WTC11 (cell line): ENCODE results near the gene DEGS1. TPM values are rescaled to one million over a fixed set of nuclear protein-coding genes. Genes with fewer than 3 reads are reported as not detected.

Source experiments
- ATAC-seq: fragments of 200-7000 bp; cut with Tn5 transposase; 2 replicates; pipeline ENCODE4 v1.10.0; 2021; ENCODE audit warnings: mild to moderate bottlenecking, moderate library complexity
- CTCF ChIA-PET: fragments of 300-600 bp; sonication (Branson Sonifier 250); formaldehyde crosslinking; loops from one replicate; lab custom pipeline; 2021; ENCODE audit warnings: antibody characterized with exemption; lab: Charles Lee
- POLR2A ChIA-PET: fragments of 350-600 bp; sonication (Branson Sonifier 250); formaldehyde crosslinking; loops from one replicate; lab custom pipeline; 2021; ENCODE audit warnings: antibody characterized with exemption; lab: Charles Lee
- DNase-seq: peaks from one replicate; pipeline ENCODE4 v3.0.0; 2021; ENCODE audit warnings: low spot score
- H3K27ac Mint-ChIP-seq: 2 replicates; pipeline ENCODE4 v1.8.0; 2021; ENCODE audit warnings: mixed read lengths
- H3K27me3 Mint-ChIP-seq: 2 replicates; pipeline ENCODE4 v1.8.0; 2021; ENCODE audit warnings: low read depth, mild to moderate bottlenecking, moderate library complexity, mixed read lengths
- H3K36me3 Mint-ChIP-seq: 2 replicates; pipeline ENCODE4 v1.8.0; 2021; ENCODE audit warnings: mixed read lengths
- H3K4me1 Mint-ChIP-seq: 2 replicates; pipeline ENCODE4 v1.8.0; 2022; ENCODE audit warnings: mixed read lengths
- H3K4me3 Mint-ChIP-seq: 2 replicates; pipeline ENCODE4 v1.8.0; 2021; ENCODE audit warnings: mild to moderate bottlenecking, moderate library complexity, mixed read lengths
- H3K9me3 Mint-ChIP-seq: 2 replicates; pipeline ENCODE4 v1.8.0; 2021; ENCODE audit warnings: mixed read lengths
- ELF4 ChIP-seq: sonication (generic); formaldehyde crosslinking; IDR thresholded peaks from 2 replicates; pipeline ENCODE4 v1.8.1; 2022; ENCODE audit warnings: low read depth, mild to moderate bottlenecking, moderate library complexity, missing genetic modification reagents
- GABPB1 ChIP-seq: sonication (generic); formaldehyde crosslinking; IDR thresholded peaks from 2 replicates; pipeline ENCODE4 v1.8.1; 2023; ENCODE audit warnings: mild to moderate bottlenecking, missing genetic modification reagents
- IRF2 ChIP-seq: sonication (generic); formaldehyde crosslinking; IDR thresholded peaks from 2 replicates; pipeline ENCODE4 v1.8.0; 2022; ENCODE audit warnings: low read depth, missing genetic modification reagents, borderline replicate concordance
- KAT7 ChIP-seq: sonication (generic); formaldehyde crosslinking; IDR thresholded peaks from 2 replicates; pipeline ENCODE4 v1.8.1; 2023; ENCODE audit warnings: missing genetic modification reagents, mild to moderate bottlenecking, borderline replicate concordance
- MXD4 ChIP-seq: fragments of 250-450 bp; sonication (Bioruptor Pico); IDR thresholded peaks from 2 replicates; pipeline ENCODE4 v1.8.0; 2021; ENCODE audit warnings: mild to moderate bottlenecking, moderate library complexity, borderline replicate concordance
- NFE2L1 ChIP-seq: sonication (generic); formaldehyde crosslinking; IDR thresholded peaks from 2 replicates; pipeline ENCODE4 v1.8.1; 2023; ENCODE audit warnings: missing genetic modification reagents
- NFYB ChIP-seq: sonication (generic); formaldehyde crosslinking; conservative IDR thresholded peaks from 2 replicates; pipeline ENCODE4 v1.8.0; 2022; ENCODE audit warnings: low read depth, missing genetic modification reagents
- PRRX2 ChIP-seq: fragments of 250-450 bp; sonication (Bioruptor Pico); IDR thresholded peaks from 2 replicates; pipeline ENCODE4 v1.8.0; 2021; ENCODE audit warnings: mild to moderate bottlenecking
- SOX15 ChIP-seq: fragments of 250-450 bp; sonication (Bioruptor Pico); IDR thresholded peaks from 2 replicates; pipeline ENCODE4 v1.9.0; 2021; ENCODE audit warnings: mild to moderate bottlenecking
- SP1 ChIP-seq: sonication (generic); formaldehyde crosslinking; conservative IDR thresholded peaks from 2 replicates; pipeline ENCODE4 v1.8.1; 2022; ENCODE audit warnings: missing genetic modification reagents
- ZNF396 ChIP-seq: fragments of 250-450 bp; sonication (Bioruptor Pico); IDR thresholded peaks from 2 replicates; pipeline ENCODE4 v1.8.0; 2021; ENCODE audit warnings: mild to moderate bottlenecking, moderate library complexity, borderline replicate concordance
- total RNA-seq: library from RNA; stranded (reverse); gene quantifications from 3 replicates; pipeline ENCODE4 v1.2.3, GENCODE V29; 2021
- TF ChIP-seq, protein P1 (sequence below): fragments of 200-600 bp; IDR thresholded peaks from 2 replicates; pipeline ENCODE4 v1.8.0; 2022; ENCODE audit warnings: antibody characterized with exemption
- TF ChIP-seq, protein P2 (sequence below): sonication (generic); formaldehyde crosslinking; IDR thresholded peaks from 2 replicates; pipeline ENCODE4 v1.8.1; 2022; ENCODE audit warnings: missing genetic modification reagents, borderline replicate concordance
- TF ChIP-seq, protein P3 (sequence below): sonication (generic); formaldehyde crosslinking; IDR thresholded peaks from 2 replicates; pipeline ENCODE4 v1.8.1; 2023; ENCODE audit warnings: mild to moderate bottlenecking, moderate library complexity, missing genetic modification reagents
- TF ChIP-seq, protein P4 (sequence below): fragments of 250-450 bp; sonication (Bioruptor Pico); conservative IDR thresholded peaks from 2 replicates; pipeline ENCODE4 v1.9.0; 2021; ENCODE audit warnings: mild to moderate bottlenecking

DEGS1 gene
- total RNA-seq, 1 experiment from 2014 or later = 30.7 TPM

DNA sequence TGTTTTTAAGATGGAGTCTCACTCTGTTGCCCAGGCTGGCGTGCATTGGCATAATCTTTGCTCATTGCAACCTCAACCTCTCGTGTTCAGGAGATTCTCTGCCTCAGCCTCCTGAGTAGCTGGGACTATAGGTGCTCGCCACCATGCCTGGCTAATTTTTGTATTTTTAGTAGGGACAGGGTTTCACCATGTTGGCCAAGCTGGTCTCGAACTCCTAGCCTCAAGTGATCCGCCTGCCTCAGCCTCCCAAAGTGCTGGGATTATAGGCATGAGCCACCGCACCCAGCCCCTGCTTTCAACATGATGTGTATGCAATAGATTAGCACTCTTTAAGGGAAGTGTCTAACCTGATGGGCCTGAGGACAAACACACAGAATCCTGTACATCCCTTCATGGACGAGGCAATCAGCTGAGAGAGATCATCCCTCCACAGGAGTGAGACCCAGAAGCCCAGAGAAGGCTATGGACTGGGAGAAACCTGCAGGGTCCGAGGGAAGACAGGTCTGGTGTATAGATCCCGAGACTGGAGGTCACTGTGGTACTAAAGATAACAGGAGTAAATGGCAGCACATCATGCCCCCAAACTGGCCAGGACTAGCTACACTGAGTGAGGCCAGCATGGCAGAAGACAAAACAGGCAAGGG, 5.6 kb upstream of the DEGS1 start:
- TF ChIP-seq GABPB1 (no peak), NFE2L1 (CRISPR knock-in tag) (no peak), SP1 (no peak), ZNF396 (CRISPR knock-in tag) (no peak), PRRX2 (CRISPR knock-in tag) (no peak), ELF4 (no peak), NFYB (CRISPR knock-in tag) (no peak), SOX15 (no peak)
- TF ChIP-seq, protein P1, sequence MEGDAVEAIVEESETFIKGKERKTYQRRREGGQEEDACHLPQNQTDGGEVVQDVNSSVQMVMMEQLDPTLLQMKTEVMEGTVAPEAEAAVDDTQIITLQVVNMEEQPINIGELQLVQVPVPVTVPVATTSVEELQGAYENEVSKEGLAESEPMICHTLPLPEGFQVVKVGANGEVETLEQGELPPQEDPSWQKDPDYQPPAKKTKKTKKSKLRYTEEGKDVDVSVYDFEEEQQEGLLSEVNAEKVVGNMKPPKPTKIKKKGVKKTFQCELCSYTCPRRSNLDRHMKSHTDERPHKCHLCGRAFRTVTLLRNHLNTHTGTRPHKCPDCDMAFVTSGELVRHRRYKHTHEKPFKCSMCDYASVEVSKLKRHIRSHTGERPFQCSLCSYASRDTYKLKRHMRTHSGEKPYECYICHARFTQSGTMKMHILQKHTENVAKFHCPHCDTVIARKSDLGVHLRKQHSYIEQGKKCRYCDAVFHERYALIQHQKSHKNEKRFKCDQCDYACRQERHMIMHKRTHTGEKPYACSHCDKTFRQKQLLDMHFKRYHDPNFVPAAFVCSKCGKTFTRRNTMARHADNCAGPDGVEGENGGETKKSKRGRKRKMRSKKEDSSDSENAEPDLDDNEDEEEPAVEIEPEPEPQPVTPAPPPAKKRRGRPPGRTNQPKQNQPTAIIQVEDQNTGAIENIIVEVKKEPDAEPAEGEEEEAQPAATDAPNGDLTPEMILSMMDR = no peak
- TF ChIP-seq, protein P2, sequence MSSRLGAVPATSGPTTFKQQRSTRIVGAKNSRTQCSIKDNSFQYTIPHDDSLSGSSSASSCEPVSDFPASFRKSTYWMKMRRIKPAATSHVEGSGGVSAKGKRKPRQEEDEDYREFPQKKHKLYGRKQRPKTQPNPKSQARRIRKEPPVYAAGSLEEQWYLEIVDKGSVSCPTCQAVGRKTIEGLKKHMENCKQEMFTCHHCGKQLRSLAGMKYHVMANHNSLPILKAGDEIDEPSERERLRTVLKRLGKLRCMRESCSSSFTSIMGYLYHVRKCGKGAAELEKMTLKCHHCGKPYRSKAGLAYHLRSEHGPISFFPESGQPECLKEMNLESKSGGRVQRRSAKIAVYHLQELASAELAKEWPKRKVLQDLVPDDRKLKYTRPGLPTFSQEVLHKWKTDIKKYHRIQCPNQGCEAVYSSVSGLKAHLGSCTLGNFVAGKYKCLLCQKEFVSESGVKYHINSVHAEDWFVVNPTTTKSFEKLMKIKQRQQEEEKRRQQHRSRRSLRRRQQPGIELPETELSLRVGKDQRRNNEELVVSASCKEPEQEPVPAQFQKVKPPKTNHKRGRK (CRISPR knock-in tag) = no peak
- no peaks in the 10 kb centered on the region for H3K36me3 Mint-ChIP-seq
- DNase-seq (no peak), ATAC-seq (no peak)
- no peak overlapping the region for H3K27ac Mint-ChIP-seq
- CTCF ChIA-PET = interaction anchor here (0.6 kb wide), 1 partner anchor 224 kb away, joined by 3 read pairs; no protein-coding TSS in a partner anchor
- H3K27me3 Mint-ChIP-seq = peaks cover 4% of the 10 kb centered on the region
- H3K4me3 Mint-ChIP-seq = no peak overlapping the region
- H3K9me3 Mint-ChIP-seq = no peaks in the 10 kb centered on the region
- H3K4me1 Mint-ChIP-seq = peaks cover 16% of the 10 kb centered on the region
- POLR2A ChIA-PET = no interaction called here

DNA sequence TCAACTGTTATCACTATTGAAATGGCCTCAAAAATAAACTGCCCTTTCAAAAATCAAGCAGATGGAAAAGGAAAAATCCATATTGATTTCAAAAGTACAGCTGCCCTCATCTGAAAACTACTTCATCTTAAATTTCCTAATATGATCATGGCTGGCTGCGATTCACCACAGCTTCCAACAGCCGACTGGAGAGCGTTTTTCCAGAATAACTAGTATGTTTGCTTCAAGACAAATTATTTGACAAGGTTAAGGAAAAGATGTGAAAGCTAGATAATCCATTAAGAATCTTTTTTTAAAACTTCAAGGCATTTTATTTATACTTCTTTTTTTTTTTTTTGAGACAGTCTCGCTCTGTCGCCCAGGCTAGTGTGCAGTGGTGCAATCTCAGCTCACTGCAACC, 4.1 kb upstream of the DEGS1 start:
- Mint-ChIP-seq H3K36me3 (no peaks in the 10 kb centered on the region), H3K4me3 (no peak overlapping the region), H3K4me1 (peaks cover 19% of the 10 kb centered on the region), H3K27me3 (peaks cover 4% of the 10 kb centered on the region), H3K27ac (no peak overlapping the region), H3K9me3 (no peaks in the 10 kb centered on the region)
- no peak for DNase-seq
- CTCF ChIA-PET = no interaction called here
- POLR2A ChIA-PET = interaction anchor here (0.7 kb wide), 1 partner anchor 38 kb away, joined by 3 read pairs; no protein-coding TSS in a partner anchor
- ATAC-seq = no peak
- TF ChIP-seq IRF2 (CRISPR knock-in tag) = no peak
- TF ChIP-seq SP1 = no peak
- TF ChIP-seq, protein P3, sequence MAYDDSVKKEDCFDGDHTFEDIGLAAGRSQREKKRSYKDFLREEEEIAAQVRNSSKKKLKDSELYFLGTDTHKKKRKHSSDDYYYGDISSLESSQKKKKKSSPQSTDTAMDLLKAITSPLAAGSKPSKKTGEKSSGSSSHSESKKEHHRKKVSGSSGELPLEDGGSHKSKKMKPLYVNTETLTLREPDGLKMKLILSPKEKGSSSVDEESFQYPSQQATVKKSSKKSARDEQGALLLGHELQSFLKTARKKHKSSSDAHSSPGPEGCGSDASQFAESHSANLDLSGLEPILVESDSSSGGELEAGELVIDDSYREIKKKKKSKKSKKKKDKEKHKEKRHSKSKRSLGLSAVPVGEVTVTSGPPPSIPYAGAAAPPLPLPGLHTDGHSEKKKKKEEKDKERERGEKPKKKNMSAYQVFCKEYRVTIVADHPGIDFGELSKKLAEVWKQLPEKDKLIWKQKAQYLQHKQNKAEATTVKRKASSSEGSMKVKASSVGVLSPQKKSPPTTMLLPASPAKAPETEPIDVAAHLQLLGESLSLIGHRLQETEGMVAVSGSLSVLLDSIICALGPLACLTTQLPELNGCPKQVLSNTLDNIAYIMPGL (CRISPR knock-in tag) = no peak
- TF ChIP-seq KAT7 = no peak

DNA sequence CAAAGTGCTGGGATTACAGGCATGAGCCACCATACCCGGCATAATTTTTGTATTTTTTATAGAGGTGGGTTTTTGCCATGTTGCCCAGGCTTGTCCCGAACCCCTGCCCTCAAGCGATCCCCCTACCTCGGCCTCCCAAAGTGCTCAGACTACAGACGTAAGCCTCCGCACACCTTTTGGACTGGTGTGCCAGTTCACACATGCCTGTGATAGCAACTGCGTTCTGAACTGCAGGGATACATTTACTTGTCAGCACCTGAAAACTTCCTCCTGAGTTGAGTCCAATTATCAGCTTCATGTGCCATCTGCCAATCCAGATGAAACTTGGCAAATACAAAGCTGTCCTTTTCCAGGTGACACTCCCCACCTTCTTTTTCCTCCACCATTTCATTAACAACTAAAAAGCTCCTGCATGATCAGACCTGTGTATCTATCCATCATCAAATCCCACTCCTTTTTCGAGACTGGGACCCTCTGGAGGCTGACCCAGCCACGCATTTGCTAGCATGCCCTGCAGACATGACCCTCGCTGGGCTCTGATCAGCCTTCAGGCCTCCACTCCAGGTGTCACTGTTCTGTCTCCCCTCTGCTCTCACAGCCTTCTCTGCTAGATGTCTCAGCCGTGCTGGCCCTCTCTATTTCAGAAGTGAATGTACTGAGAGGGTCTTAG, 2.1 kb upstream of the DEGS1 start:
- H3K9me3 Mint-ChIP-seq = no peaks in the 10 kb centered on the region
- no peaks in the 10 kb centered on the region; the same call in 1 of the 2 replicates for H3K27me3 Mint-ChIP-seq
- no peak overlapping the region for H3K27ac Mint-ChIP-seq
- CTCF ChIA-PET = no interaction called here
- DNase-seq (no peak), ATAC-seq (no peak)
- TF ChIP-seq MXD4 (CRISPR knock-in tag) = no peak
- TF ChIP-seq, protein P4, sequence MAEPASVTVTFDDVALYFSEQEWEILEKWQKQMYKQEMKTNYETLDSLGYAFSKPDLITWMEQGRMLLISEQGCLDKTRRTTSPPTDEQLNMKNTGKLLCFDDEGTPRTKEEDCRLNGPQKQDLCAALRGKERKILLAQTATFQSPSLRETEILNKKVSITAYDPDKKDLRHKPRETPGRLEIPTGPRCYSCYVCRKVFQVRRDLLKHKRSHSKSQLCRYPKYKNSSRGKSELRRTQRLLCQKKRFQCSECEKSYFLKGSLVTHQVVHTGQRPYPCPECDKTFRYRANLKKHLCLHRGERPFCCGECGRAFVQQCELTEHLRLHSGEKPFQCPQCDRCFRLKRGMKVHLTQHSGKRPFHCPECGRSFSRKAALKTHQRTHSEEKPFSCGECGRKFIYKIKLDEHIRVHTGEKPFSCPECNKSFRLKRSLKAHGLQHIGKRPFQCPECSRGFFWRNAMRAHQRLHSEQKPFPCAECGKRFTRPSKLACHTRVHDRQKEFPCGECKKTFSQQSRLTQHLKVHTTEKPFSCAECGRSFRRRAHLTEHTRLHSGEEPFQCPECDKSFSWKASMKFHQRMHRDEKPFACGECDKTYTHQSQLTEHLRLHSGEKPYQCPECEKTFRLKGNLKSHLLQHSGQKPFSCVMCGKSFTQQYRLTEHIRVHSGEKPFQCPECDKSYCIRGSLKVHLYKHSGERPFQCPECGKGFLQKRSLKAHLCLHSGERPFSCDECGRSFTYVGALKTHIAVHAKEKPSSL (CRISPR knock-in tag) = no peak
- peaks cover 31% of the 10 kb centered on the region for H3K4me1 Mint-ChIP-seq
- POLR2A ChIA-PET = interaction anchor here (0.6 kb wide), 1 partner anchor 149 kb away, joined by 5 read pairs; the partner anchor contains the start of gene NVL
- 0 out of 2 replicates have a peak, but pooled peaks cover 2% of the 10 kb centered on the region for H3K36me3 Mint-ChIP-seq
- no peak overlapping the region for H3K4me3 Mint-ChIP-seq
